Adrenal gland (tissue), 12 donors: ENCODE results near the gene IL1RAP. TPM values are rescaled to one million over a fixed set of nuclear protein-coding genes. Genes with fewer than 3 reads are reported as not detected.

Source experiments
- DNase-seq, 7 donors: peaks; one replicate each; pipeline ENCODE4 v3.0.0-alpha.2; 2019 to 2020
- H3K27ac ChIP-seq, 5 donors: fragments of 200-600 bp; sonication (generic) in 4 of 5; 1 replicate in 3 of 5; 2 replicates in 2 of 5; pipeline versions ENCODE4 v1.5.1 to v1.8.0; 2016 to 2020; ENCODE audit warnings: mild to moderate bottlenecking in 1 of 5
- H3K27me3 ChIP-seq: fragments of 200-600 bp; 2 replicates; pipeline ENCODE4 v1.8.0; 2021
- H3K36me3 ChIP-seq, 2 donors: fragments of 200-600 bp; replicated peaks in 1 of 2; 1 replicate in 1 of 2; 2 replicates in 1 of 2; pipeline versions ENCODE4 v1.5.1 to v1.8.0; 2018 to 2022
- H3K4me1 ChIP-seq, 2 donors: fragments of 200-600 bp; replicated peaks in 1 of 2; 1 replicate in 1 of 2; 2 replicates in 1 of 2; pipeline versions ENCODE4 v1.5.1 to v1.8.0; 2018 to 2021
- H3K4me3 ChIP-seq, 4 donors: fragments of 200-600 bp; sonication (generic) in 3 of 4; one replicate each; pipeline ENCODE4 v1.5.1; 2016 to 2018
- H3K9me3 ChIP-seq, 3 donors: fragments of 200-600 bp; sonication (generic) in 1 of 3; replicated peaks in 1 of 3; 1 replicate in 2 of 3; 2 replicates in 1 of 3; pipeline versions ENCODE4 v1.5.1 to v1.8.0; 2016 to 2021
- POLR2A ChIP-seq, 2 donors: fragments of 450-650 bp; IDR thresholded peaks; one replicate each; pipeline ENCODE4 v1.6.1; 2017; ENCODE audit warnings: antibody characterized with exemption in 2 of 2, mild to moderate bottlenecking in 2 of 2, moderate library complexity in 1 of 2
- WGBS, 4 donors: extraction: QIAGEN DNeasy Blood & Tissue Kit in 2 of 4; methylation state at CpG; one replicate each; pipeline versions ENCODE4 v1.1.5 to v1.1.7; 2013 to 2017; 5-methylcytosine and 5-hydroxymethylcytosine counted together
- intact Hi-C, 2 donors: fragments of 100-400 bp; cut with DNase I; formaldehyde crosslinking; loops; one replicate each; pipeline versions ENCODE4 v1.14.1 to v1.15.0; 2022 to 2023
- polyA plus RNA-seq, 3 donors: library from polyadenylated mRNA; stranded (reverse); fragments of 200-250 nt in 2 of 3; fragments of 350-450 nt in 1 of 3; fragmentation: Illumina TruSeq in 1 of 3; extraction: RNeasy Lipid Tissue Mini Kit (QIAGEN cat#74804) in 1 of 3; gene quantifications; one replicate each; pipeline ENCODE4 v1.2.3, GENCODE V29; 2013 to 2014
- total RNA-seq, 9 donors: library from RNA; depleted of rRNA in 4 of 9; stranded (reverse); fragments of >200 nt in 4 of 9; fragments of 120-200 nt in 1 of 9; fragmentation: NEBNext Ultra II Directional in 1 of 9; extraction: Animal tissue kit (Norgen Biotek cat#: 25700) in 1 of 9; gene quantifications; one replicate each; pipeline versions ENCODE4 v1.1.0 to v1.2.4, GENCODE V29; 2013 to 2023
- TF ChIP-seq, protein P1 (sequence below), 6 experiments: fragments of 450-650 bp in 4 of 6; fragments of 200-600 bp in 2 of 6; sonication (generic) in 1 of 6; IDR thresholded peaks; 1 replicate in 5 of 6; 2 replicates in 1 of 6; pipeline versions ENCODE4 v1.5.1 to v1.8.0; 2016 to 2021; ENCODE audit warnings: antibody characterized with exemption in 6 of 6, mild to moderate bottlenecking in 2 of 6, moderate library complexity in 1 of 6
- donor health status: healthy with polysubstance abuse.
- donor health status: Bipolar disorder and iron deficiency.
- donor health status: DM: yes; HTN: yes; CAD: no.
- donor health status: DM: no; HTN: no; CAD: no.
- donor health status: DM: no; HTN: no; CAD: no.
- donor health status: DM: yes; HTN: yes; CAD: no.

Gene IL1RAP
- total and polyA plus RNA-seq, 12 donors, result 0.97 to 17.1 (median 6.7) TPM

GRCh38 chr3:190492129-190492528 is 21.8 kb upstream of the IL1RAP start:
- no peaks in the 10 kb centered on the region for H3K36me3 ChIP-seq
- intact Hi-C loops, result no loop called here
- DNase-seq, result no peak
- H3K27ac ChIP-seq, result no peak overlapping the region
- no peak overlapping the region for H3K4me3 ChIP-seq
- H3K4me1 ChIP-seq, result no peaks in the 10 kb centered on the region
- H3K9me3 ChIP-seq, result no peaks in the 10 kb centered on the region
- no peaks in the 10 kb centered on the region for H3K27me3 ChIP-seq
- TF ChIP-seq, protein P1, sequence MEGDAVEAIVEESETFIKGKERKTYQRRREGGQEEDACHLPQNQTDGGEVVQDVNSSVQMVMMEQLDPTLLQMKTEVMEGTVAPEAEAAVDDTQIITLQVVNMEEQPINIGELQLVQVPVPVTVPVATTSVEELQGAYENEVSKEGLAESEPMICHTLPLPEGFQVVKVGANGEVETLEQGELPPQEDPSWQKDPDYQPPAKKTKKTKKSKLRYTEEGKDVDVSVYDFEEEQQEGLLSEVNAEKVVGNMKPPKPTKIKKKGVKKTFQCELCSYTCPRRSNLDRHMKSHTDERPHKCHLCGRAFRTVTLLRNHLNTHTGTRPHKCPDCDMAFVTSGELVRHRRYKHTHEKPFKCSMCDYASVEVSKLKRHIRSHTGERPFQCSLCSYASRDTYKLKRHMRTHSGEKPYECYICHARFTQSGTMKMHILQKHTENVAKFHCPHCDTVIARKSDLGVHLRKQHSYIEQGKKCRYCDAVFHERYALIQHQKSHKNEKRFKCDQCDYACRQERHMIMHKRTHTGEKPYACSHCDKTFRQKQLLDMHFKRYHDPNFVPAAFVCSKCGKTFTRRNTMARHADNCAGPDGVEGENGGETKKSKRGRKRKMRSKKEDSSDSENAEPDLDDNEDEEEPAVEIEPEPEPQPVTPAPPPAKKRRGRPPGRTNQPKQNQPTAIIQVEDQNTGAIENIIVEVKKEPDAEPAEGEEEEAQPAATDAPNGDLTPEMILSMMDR (IDR thresholded peaks at IDR 0.05), result no peak
- TF ChIP-seq POLR2A (IDR thresholded peaks at IDR 0.05), result no peak

DNA sequence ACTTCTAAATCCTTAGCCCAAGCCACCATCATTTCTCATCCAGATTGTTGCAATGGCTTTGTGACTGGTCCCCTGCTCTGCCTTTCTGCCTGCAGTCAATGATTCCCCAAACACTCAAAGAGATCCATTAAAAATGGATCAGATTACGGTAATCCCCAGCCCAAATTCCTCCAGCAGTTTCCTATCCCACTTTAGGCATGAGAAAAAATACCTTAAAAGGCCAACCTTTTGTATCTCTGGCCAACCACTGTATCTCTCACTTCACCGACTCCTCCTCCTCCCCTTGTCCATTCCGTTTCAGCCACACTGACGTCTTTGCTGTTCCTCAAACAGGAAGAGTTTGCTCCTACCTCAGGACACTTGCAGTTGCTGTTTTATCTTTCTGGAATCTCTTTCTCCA is 20.9 kb upstream of the IL1RAP start:
- intact Hi-C loops, result no loop called here
- WGBS, 4 donors, result 78 to 86% (median 83%) methylated on average over 4 of the region's 4 CpGs
- TF ChIP-seq, protein P1 (IDR thresholded peaks at IDR 0.05), result no peak
- no peak for TF ChIP-seq POLR2A (IDR thresholded peaks at IDR 0.05)

DNA sequence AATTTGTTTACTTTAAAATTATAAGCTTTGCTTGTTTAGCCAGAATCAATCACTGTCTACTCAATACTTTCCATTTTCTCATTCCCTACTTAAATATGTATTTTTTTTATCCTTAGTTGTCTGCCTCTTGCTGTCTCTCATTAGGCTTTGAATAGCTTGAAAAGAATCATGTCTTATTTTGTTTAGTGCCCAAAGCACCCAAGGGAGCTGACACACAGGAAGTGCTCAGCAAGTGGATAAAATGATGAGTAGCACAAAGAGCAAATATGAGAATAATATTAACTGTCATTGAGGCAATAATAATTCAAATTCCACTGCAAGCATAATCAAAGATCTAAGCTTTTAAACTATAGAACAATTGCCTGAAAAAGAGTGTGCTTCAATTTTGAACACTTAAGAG is 19.0 kb upstream of the IL1RAP start:
- Histone ChIP-seq H3K36me3 (no peaks in the 10 kb centered on the region), H3K4me3 (no peak overlapping the region), H3K9me3 (no peaks in the 10 kb centered on the region), H3K27ac (no peak overlapping the region), H3K27me3 (no peaks in the 10 kb centered on the region), H3K4me1 (no peaks in the 10 kb centered on the region)
- no peak for DNase-seq
- intact Hi-C loops, result no loop called here
- no peak for TF ChIP-seq POLR2A (IDR thresholded peaks at IDR 0.05)
- TF ChIP-seq, protein P1 (IDR thresholded peaks at IDR 0.05), result no peak

More for the DNA sequence above, 20.9 kb upstream of the IL1RAP start:
- H3K27me3 ChIP-seq, result no peaks in the 10 kb centered on the region
- H3K4me3 ChIP-seq, result no peak overlapping the region
- H3K4me1 ChIP-seq, result no peaks in the 10 kb centered on the region
- no peak overlapping the region for H3K27ac ChIP-seq
- no peaks in the 10 kb centered on the region for H3K36me3 ChIP-seq
- no peak for DNase-seq
- no peaks in the 10 kb centered on the region for H3K9me3 ChIP-seq

DNA sequence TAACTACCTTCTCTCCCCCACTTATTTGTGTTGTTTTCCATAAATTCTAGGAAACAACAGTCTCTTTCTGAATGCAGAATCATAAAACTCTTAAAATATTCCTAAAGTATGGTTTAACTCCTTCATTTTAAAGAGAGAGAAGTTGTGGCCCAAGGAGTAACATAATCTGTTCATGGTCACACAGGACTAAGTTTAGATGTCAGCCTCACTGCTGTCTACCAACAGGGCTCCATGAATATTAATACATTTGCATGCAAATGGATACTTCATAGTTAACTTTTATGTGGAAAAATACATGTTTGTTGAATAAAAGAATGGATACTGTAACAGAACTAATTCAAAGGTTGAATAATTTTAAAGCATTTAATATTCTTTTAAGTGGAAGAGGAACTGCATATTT is 18.5 kb upstream of the IL1RAP start:
- no peak for TF ChIP-seq POLR2A (IDR thresholded peaks at IDR 0.05)
- TF ChIP-seq, protein P1 (IDR thresholded peaks at IDR 0.05), result no peak
- H3K36me3 ChIP-seq, result no peaks in the 10 kb centered on the region
- intact Hi-C loops, result no loop called here
- H3K4me1 ChIP-seq, result no peaks in the 10 kb centered on the region
- no peaks in the 10 kb centered on the region for H3K9me3 ChIP-seq
- H3K27me3 ChIP-seq, result no peaks in the 10 kb centered on the region
- no peak overlapping the region for H3K4me3 ChIP-seq
- no peak overlapping the region for H3K27ac ChIP-seq
- DNase-seq, result no peak
